CD4-positive, alpha-beta T cell treated with Interleukin-12 subunit alpha and Interleukin-12 subunit beta, for 1 hour (primary cell): ENCODE data around the gene POTEF.
A peak's percentile ranks its signal among the peaks of the same experiment; 100 is the strongest.
"Not testable (repeated sequence)": the region's sequence is repeated elsewhere in the genome, so short reads cannot be mapped to it uniquely, and the experiment has no call there.

Source experiments
- DNase-seq: peaks from one replicate; pipeline ENCODE4 v3.0.0-alpha.2; 2020

The POTEF gene

GRCh38 chr2:130152816-130153595, 24.0 kb upstream of the POTEF start:
- DNase-seq: no peak

- DNase-seq: not testable (repeated sequence)
Measured at GRCh38 chr2:130152136-130152815, 23.3 kb upstream of the POTEF start.

- not testable (repeated sequence) for DNase-seq
Measured at GRCh38 chr2:130151145-130151512, 22.1 kb upstream of the POTEF start.

- no peak for DNase-seq
Measured at GRCh38 chr2:130150181-130151144, 21.4 kb upstream of the POTEF start.

GRCh38 chr2:130148515-130148914, 19.5 kb upstream of the POTEF start:
- not testable (repeated sequence) for DNase-seq

- peak; percentile 68 for DNase-seq
Measured at GRCh38 chr2:130145006-130145414, 16.0 kb upstream of the POTEF start, which contains the start of gene CCDC74B. TSS of gene CCDC74B (minus strand) at chr2:130145112. CDS start at chr2:130144996, 116 bp downstream.

GRCh38 chr2:130143266-130144039, 14.4 kb upstream of the POTEF start:
- DNase-seq: not testable (repeated sequence)

- not testable (repeated sequence) for DNase-seq
Measured at GRCh38 chr2:130142396-130143265, 13.6 kb upstream of the POTEF start.

- DNase-seq: not testable (repeated sequence)
Measured at GRCh38 chr2:130141645-130142370, 12.8 kb upstream of the POTEF start.

- not testable (repeated sequence) for DNase-seq
Measured at GRCh38 chr2:130141002-130141401, 12.0 kb upstream of the POTEF start.

GRCh38 chr2:130140516-130140915, 11.5 kb upstream of the POTEF start:
- not testable (repeated sequence) for DNase-seq

GRCh38 chr2:130139331-130140280, 10.6 kb upstream of the POTEF start:
- not testable (repeated sequence) for DNase-seq

GRCh38 chr2:130138841-130139251, 9.8 kb upstream of the POTEF start:
- DNase-seq: not testable (repeated sequence)

GRCh38 chr2:130138326-130138725, 9.3 kb upstream of the POTEF start:
- not testable (repeated sequence) for DNase-seq

- DNase-seq: not testable (repeated sequence)
Measured at GRCh38 chr2:130137118-130137517, 8.1 kb upstream of the POTEF start.

GRCh38 chr2:130136546-130136945, 7.5 kb upstream of the POTEF start:
- not testable (repeated sequence) for DNase-seq

- no peak for DNase-seq
Measured at GRCh38 chr2:130135692-130136541, 6.9 kb upstream of the POTEF start.

GRCh38 chr2:130128464-130128863, 558 bp downstream of the POTEF start:
- not testable (repeated sequence) for DNase-seq
